HG03457 (cell line): ENCODE results near the gene IL1A.

Experiments
- ATAC-seq: cut with Tn5 transposase; IDR thresholded peaks from one replicate; pipeline ENCODE4 v1.9.1; 2021; ENCODE audit warnings: moderate number of reproducible peaks; ENCODE audit not compliant: unreplicated experiment

Gene IL1A

DNA sequence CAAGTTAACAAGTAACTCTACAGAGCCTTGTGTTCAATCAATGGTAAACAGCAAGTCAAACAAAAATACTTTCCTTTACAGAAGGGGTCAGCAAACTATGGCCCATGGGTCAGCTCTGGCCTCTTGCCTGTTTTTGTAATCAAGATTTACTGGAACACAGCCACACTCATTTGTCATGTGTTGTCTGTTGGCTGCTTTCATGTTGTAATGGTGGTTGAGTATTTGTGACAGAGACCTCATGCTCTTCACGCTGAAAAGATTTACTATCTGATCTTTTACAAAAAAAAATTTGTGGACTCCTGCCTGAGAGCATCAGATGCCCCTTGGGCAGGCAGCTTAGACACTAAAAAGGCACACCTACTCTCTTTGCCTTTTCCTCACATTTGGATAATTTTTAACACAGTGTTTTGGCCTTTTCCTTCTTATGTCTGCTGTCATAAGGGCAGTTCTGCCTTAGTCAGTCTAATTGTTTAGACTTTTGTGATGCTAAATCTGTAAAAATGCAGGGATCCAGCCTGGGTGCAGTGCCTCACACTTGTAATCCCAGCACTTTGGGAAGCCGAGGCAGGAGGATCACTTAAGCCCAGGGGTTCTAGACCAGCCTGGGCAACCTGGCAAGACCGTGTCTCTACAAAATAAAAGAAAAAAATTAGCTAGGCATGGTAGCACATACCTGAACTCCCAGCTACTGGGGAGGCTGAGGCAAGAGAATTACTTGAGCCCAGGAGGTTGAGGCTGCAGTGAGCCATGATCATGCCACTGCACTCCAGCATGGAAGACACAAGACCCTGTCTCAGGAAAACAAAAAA, 34.0 kb upstream of the IL1A start:
- no peak for ATAC-seq

DNA sequence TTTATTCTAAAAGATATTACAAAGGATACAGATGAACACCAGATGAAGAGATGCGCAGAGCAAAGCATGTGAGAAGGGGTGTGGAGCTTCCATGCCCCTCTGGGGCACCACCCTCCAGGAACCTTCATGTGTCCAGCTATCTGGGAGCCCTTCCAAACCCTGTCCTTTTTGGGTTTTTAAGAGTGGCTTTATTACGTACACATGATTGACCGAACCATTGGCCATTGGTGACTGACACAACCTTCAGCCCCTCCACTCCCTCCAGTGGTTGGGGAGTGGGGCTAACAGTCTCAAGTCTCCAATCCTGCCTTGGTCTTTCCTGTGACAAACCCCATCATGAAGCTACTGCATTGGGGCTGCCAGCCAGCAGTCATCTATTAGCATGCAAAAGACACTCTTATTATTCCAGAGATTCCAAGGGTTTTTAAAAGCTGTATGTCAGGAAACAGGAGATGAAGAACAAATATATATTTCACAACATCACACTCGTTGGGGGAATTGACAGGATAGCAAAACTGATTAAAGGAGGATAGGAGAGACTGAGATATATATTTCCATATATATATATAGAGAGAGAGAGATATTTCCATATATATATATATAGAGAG, 32.9 kb upstream of the IL1A start:
- ATAC-seq = no peak

DNA sequence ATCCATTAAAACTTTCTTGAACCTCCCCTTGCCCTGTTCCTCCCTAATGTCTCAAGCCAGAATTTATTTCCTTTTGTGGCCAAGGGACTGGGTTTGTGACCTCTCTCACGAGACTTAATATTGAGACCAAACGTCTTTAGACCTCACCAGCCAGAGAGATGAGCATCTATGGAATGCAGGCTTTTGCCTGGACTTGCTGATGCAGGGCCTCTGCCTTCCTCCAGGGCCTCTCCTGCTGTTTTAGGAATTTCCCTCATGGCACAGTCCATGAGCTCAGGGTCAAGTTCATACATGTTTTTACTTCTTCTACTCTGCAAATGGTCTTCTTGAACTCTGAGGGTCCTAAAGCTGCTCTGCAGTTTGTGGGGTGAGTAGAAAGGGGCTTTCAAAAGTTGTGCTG, 30.0 kb upstream of the IL1A start:
- no peak for ATAC-seq

DNA sequence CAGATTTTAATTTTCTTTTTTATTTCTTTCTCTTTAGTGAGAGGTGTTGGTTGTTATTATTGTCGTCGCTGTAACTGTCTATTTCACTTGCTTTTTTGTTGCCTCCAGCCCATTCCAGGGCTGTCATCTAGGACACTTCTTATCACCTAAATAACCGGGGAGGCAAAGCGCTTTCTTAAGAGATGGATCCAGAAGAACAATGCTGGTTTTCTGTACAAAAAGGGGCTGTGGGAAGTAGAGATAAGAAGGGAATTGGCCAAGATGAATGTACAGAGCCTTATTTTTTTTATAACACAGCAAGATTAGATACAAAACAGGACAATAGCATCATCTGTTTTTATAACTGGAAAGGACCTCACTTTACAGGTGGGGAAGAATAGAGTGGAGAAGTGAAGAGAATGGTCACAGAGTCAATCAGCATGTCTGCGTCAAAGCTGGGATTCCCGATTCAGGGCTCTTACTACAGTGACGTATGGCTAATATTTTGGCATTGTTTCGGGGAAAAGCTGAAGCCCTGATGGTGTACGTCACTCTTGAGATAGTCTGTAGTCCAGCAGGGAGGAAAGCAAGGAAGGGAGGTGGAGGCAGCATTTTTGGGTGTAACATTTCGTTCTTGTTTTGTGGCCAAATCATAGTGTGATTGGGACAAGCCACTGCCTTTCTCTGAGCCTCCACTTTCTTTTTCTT, 29.1 kb upstream of the IL1A start:
- no peak for ATAC-seq

DNA sequence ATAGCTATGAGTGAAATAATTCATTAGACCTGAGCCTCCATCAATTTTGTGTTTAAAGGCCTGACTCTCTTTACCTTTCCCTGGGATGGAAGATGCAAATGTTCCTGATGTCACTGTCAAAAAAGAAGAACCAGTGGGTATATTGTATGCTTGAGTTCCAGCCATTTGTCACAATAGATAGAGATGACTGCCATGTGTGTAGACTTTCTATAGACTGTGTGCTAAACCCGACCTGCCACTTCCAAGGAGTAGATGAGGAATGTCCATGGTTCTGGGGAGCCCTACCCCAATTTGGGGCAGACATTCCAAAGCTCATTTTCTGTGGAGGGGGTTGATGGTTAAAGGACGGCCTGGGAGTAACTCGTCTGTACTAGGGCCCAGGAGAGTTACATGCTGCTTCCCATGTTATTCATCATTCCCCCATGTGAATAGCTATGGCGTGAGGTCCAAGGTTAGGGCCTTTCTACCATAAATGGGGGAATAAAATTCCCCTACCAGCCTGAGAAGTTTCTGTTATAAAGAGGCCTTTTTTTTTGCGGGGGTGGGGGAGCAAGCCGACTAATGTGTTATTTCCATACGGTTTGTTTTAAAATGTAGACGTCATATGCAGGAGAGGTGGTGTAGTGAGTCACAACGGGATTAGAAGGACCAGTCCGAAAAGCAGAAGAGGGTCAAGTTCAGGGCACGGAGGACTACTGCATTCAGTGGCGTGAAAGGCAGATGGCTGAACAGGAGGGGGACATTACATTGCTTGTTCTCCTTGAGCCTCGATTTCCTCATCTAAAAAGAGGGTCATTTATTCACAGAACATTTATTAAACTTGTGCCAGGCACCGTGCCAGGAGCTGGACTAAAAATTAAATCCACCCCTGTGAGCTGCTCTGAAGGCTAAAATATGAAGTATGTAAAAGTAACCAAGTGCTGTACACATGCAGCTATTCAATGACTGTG, 28.3 kb upstream of the IL1A start:
- ATAC-seq = no peak

DNA sequence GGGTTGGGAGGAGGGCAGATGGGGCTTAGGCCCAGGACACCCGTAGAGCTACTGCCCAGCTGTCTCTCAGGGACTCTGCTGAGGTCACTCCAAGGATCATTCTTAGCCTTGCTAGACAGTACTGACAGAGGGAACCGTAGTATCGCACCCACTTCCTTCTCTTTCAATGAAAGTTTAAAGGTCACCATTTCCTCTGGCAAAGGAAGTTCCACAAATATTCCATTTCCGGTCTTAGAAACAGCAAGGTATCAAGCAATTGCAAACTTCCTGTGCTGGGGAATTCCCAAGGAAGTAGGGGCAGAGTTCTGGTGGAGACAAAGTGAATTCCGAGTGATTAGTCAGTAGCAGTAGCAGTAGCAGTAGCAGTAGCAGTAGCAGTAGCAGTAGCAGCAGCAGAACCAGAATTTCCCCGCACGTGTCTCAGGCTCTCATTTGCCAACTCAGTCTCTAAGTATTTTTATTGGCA, 27.6 kb upstream of the IL1A start:
- no peak for ATAC-seq

DNA sequence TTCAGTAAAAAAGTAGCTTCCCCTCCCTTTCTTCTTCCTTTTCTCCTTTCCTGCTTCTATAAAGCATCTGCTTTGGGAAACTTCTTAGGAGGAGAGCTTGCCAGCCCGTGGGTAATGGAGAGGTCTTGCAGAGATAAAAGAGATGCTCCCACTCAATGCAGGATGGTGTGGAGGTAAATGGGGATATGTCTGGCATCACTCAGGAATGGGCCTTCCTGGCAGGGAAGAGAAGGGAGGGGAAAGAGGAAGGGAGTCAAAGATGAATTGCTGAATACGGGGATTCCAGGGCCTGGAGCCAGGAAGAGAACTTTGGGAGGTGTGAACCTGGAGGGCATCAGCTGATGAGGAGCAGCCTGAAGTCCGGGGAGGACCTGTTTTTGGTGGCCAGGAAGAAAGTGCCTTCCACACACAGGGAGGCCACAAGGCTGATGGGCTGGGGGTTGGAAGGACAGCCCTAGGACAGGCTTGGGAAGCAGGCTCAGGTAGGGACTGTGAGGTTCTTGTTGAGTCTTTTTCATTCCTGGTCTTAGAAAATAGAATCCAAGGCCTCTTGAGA, 27.1 kb upstream of the IL1A start:
- ATAC-seq = no peak

DNA sequence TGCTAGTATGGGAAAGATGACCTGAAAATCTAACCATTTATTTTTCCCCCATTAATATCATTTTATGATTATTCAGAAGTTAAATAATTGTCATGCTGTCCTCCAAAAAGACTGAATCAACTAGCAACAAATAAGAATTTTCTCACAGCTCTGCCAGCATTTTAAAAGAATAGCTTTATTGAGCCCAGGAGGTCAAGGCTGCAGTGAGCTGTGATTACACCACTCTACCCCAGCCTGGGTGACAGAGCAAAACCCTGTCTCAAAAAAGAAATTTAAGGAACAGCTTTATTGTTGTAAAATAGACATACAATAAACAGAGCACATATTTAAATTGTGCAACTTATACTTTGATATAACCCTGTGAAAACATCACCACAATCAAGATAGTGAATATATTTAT, 24.8 kb upstream of the IL1A start:
- no peak for ATAC-seq

DNA sequence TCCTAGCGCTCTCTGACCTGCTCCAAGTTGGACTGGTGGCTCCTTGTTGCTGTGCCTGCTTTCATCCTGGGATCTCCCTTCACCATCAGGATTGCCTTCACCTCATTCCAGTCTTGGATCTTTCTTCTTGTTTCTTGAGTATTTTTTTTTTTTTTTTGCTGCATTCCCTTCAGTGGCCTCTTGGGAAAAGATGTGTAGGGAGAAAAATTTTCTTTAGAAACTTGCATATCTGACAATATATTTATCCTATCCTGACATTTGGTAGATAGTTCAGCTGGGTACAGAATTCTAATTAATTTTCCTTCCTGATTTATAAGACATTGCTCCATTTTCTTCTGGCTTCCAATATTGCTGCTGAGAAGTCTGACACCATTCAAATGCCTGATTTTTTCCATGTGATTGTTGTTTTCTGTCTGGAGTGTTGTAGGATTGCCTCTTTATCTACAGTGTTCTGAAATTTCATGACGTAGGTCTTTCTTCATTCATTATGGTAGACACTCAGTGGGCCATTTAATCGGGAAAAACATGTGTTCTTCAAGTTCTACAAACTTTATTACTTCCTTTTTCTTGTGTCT, 23.0 kb upstream of the IL1A start:
- ATAC-seq = no peak

DNA sequence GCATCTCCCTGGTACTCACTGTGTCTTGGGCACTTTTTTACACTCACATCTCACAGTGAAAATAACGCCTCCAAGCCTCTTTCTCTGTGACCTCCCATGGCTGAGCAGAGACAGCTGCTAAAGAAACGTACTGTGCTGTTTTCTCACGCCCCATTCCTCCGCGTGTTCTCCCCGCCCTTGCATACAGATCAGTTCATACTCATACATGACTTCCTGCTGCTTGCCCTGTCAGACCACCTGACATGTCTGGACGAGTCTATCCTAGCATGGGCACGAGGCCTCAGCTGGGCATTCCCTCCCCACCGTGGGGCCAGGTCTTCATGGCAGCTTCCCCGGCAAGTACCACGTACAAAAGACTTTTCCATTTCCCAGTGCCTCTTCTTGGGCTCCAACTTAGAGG, 21.2 kb upstream of the IL1A start:
- no peak for ATAC-seq

DNA sequence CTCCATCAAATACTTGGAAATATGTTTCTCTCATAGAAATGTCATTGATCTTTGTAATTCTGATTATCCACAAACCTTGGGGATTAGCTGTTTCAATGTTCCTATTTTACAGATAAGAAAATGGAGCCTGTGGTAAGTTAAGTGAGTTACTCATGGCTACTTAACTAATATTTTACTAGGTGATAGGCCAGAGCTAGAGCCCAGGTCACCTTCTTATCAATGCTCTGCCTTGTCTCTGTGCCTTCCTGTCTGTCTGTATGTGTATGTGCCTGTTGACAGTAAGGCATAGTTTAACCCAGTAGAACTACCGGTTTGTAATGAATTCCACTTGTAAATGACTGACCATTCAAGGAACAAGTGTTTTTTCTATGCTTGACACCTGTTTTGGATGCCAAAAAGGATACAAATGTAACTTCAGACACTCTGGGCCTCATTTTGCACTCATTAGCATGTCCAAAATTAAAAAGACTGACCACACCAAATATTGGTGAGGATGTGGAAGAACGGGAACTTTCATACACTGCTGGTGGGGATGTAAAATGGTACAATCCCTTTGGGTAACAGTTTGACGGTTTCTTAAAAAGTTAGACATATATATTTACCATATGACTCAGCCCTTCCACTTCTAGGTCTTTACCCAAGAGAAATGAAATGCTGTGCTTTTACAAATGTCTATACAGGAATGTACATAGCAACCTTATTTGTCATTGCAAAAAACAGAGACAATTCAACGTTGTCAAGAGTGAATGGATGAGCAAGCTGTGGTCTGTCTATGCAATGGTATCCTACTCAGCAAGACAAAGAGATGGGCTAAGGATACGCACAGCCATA, 19.6 kb upstream of the IL1A start:
- ATAC-seq = no peak

DNA sequence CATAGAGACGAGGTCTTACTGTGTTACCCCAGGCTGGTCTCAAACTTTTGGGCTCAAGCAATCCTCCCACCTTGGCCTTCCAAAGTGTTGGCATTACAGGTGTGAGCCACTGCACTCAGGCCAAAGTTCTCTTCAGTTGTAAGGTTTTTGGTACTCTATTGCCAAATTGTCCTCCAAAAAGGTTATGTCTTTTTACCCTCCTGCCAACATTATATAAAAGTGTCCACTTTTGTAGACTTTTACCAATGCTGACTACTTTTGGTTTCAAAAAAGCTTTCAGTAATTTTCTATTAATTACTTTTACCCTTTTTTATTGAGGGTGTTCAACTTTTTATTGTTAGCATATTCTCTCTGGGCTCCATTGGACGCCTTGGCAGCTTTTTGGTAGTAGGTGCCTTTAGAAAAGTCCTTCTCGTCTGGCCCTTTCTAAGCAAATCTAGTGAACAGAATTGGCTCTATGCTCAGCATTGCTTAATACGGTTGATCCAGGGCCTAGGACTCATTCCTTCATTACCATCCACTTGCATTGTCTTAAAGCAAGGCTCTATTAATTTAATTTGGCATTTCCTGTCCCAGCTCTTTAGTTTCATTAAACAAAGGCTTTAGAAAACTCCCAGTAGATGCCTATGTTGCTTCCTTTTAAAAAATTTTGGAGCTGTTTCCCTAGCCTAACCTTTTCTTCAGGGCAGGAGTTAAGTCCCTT, 16.7 kb upstream of the IL1A start:
- no peak for ATAC-seq

DNA sequence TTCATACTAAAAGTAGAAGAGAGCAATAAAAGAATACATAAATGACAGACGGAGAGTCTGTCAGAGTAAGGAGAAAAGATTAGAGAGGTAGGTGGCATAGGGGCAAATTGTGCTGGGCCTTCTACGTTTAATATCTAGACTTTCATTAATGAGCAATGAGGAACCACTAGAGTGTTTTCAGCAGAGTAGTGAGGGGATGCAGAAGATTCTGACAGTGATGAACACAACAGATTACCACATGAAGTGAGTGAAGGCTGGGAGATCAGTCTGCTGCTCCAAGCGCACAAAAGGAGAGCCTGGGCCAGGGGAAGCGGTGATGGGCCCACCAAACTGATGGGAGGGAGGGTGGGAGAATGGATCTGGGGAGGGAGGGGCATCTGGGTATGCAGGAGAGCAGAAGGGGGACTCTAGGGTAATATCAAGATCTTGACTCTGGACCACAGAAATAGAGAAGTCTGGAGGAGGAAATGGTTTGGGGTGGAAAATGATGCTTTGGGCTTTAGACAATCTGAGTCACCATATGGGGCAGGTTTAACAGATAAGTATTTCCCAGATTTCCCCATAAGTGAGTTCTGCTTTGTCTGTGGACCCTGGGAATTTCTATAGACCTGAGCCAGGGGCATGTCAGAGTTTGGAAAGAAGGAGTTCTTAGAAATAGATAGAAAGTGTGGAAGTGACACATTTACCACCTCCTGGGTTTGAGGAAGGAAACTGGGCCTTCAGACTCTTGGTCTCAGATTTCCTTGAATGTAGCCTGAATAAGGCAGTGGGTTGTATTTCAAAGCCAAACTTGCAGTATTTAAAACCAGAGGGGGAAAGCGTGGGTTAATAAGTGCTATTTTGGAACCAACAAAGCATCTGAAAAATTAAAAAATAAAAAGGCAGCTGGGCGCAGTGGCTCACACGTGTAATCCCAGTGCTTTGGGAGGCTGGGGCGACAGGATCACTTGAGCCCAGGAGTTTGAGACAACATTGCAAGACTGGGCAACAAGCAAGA, 15.0 kb upstream of the IL1A start:
- no peak for ATAC-seq

DNA sequence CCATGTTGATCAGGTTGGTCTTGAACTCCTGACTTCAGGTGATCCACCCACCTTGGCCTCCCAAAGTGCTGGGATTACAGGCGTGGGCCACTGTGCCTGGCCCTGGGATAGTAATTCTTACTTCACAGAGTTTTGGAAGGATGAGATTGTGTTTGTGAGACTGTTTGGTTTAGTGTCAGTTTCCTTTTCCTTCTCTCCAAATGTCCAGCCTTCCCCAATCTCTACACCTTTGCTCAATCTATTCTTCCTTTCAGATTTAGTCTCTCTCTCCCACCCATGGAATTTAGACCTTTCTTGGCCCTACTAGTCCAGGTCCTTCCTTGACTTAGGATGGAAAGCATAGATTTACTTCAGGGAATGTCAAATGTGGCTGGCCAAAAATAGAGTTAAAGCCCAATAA, 12.2 kb upstream of the IL1A start:
- no peak for ATAC-seq

DNA sequence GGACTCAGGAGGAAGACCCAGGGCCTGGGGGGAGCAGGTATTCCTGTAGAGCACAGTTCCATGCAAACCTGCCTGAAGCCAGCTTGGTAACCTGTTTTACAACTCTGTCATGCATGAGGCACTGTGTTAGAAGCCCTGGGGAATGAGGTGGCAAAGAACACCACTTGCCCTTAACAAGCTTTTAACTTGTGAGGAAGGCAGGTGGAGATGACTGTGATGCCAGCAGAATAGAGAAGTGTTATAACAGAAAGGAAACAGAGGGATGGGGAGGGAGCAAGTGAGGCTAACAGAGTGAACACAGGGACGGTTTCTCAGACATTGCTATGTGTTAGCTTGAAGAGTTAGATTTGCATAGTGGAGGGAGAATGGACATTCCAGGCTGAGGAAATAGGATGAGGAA, 11.5 kb upstream of the IL1A start:
- ATAC-seq = no peak

DNA sequence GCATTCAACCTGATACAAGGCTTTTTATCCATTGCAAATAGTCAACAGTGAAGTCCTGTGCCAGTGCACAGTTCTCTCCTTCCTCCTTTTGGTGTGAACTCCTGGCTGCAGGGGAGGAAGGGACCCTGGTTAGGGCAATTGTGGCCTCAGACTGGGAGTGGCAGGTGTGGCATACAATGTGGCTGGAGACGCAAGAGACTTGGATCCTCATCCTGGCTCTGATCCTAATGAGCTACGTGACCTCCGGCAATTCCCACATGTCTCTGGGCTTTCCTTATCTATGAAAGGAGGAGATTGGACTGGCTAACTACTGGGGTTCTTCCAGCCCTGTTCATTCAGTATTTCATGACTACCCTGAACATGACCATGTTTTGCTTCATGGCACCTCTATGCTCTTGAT, 10.5 kb upstream of the IL1A start:
- ATAC-seq = no peak

DNA sequence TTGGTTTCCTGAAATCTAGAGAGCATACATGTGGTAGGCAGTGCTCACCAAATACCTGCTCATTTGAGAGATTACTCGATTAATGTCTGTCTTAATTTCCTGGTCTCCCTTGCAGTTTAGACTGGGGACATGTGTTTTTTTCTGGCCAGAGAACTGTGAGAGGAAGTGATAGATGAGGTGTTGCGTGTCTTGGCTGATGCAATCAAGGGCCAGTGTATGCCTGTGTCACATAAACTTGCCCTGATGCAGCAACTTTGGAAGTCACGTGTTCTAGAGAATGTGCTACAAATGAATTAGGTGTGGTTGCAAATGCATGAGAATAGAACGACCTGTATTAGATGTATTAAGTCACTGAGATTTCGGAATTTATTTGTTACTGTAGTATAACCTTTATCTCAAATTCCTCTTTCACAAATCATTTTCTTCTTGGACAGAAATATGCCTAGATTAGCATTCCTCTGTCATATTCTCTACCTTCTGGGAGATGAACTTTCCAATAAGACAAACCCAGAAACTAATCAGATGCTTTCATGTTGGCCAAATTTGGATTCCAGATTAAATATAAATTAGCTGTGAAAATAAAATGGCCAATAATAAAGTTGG, 9.9 kb upstream of the IL1A start:
- no peak for ATAC-seq
